GM20000 (cell line): ENCODE results near the gene LRMDA.

Experiments
- DNase-seq: peaks from one replicate; pipeline ENCODE4 v3.0.0; 2012; ENCODE audit warnings: low spot score
- TF ChIP-seq, protein P1 (sequence below): IDR thresholded peaks from 2 replicates; pipeline ENCODE4 v1.5.1; 2012; ENCODE audit warnings: mild to moderate bottlenecking, control low read depth; ENCODE audit errors: extremely low read depth, missing control alignments

The LRMDA gene

DNA sequence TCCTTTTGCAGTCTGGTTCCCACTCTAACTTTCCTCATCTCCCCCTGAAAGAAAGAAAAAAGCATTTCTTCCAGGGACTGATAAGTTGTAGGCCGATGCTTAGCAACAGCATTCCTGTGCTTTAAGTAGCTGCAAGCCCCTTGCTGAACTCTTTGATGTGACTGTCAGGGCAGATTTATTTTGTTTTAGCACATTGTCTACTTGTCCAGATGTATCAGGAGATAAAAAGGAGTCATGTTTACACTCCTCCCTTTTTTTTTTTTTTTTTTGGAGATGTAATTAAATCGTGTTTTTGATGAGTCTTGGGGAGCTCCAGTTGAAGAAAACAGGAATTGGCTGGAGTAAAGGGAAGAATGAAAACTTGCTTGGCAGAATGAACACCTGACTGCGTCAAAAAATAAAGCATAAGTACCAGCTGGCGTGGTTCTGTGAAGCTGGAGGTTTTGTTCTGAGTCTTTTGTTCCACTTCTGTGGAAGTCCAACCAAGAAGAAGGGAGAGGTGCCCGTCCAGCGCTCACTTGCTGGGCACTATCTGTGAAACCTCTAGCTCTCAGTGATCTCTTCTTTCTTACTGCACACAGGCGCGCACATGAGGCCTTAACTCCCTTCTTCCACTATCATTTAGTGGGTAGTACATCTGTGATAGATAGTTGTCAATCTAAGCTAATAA, 871.7 kb downstream of the LRMDA start:
- TF ChIP-seq, protein P1, sequence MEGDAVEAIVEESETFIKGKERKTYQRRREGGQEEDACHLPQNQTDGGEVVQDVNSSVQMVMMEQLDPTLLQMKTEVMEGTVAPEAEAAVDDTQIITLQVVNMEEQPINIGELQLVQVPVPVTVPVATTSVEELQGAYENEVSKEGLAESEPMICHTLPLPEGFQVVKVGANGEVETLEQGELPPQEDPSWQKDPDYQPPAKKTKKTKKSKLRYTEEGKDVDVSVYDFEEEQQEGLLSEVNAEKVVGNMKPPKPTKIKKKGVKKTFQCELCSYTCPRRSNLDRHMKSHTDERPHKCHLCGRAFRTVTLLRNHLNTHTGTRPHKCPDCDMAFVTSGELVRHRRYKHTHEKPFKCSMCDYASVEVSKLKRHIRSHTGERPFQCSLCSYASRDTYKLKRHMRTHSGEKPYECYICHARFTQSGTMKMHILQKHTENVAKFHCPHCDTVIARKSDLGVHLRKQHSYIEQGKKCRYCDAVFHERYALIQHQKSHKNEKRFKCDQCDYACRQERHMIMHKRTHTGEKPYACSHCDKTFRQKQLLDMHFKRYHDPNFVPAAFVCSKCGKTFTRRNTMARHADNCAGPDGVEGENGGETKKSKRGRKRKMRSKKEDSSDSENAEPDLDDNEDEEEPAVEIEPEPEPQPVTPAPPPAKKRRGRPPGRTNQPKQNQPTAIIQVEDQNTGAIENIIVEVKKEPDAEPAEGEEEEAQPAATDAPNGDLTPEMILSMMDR: no peak
- no peak for DNase-seq

DNA sequence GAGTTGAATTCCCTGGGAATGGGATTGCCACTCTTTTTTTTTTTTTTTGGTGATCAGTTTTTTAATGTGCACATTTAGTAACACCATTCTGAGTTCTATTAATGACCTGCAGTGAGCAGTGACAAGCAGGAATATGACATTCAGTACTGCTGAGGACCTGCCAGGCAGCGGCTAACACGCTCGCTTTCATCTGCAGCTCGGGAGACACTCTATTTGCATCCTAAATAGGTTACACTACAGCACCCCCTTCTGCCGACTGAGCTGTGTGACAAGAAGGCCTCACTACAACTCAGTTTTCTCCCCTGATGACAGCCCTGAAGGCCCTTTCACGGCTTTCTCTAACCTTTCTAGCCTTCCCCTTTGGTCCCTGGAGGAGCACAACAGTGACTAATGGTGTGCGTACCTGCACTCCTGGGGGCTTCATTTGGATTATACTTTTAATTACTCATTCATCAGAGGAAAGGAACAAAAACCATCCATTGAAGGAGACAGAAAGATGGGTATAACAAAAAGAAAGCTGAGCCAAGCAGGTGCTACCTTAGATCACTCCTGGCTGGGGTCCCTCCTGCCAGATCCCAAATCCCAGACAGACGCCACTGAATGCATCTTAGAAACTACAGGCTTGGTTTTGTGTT, 872.4 kb downstream of the LRMDA start:
- DNase-seq: peak; percentile 29
- TF ChIP-seq, protein P1: peak; percentile 24

- TF ChIP-seq, protein P1: no peak
- DNase-seq: no peak
These were observed 874.6 kb downstream of the LRMDA start for GRCh38 chr10:76305930-76306615.

- DNase-seq: no peak
- TF ChIP-seq, protein P1: no peak
These were observed 875.4 kb downstream of the LRMDA start for GRCh38 chr10:76306856-76307255.

DNA sequence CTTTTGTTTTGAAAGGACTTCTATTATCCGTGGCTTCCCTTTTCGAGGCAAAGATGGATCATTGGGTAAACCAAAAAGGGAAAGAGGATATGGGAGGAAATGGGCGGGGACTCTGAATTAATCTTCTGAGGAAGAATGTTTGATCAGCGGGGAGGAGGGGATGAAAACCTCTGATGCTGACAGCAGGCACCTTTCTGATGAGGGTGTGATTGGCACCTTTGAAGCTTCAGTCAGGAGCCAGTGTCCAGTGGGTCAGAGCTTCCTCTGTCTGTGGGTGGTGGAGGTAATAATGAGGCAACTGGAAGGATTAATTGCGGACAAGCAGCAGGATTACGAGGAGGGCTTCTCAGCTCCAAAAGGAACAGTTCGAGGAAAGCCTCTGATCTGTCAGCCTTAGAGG, 877.6 kb downstream of the LRMDA start:
- no peak for DNase-seq
- TF ChIP-seq, protein P1: no peak

DNA sequence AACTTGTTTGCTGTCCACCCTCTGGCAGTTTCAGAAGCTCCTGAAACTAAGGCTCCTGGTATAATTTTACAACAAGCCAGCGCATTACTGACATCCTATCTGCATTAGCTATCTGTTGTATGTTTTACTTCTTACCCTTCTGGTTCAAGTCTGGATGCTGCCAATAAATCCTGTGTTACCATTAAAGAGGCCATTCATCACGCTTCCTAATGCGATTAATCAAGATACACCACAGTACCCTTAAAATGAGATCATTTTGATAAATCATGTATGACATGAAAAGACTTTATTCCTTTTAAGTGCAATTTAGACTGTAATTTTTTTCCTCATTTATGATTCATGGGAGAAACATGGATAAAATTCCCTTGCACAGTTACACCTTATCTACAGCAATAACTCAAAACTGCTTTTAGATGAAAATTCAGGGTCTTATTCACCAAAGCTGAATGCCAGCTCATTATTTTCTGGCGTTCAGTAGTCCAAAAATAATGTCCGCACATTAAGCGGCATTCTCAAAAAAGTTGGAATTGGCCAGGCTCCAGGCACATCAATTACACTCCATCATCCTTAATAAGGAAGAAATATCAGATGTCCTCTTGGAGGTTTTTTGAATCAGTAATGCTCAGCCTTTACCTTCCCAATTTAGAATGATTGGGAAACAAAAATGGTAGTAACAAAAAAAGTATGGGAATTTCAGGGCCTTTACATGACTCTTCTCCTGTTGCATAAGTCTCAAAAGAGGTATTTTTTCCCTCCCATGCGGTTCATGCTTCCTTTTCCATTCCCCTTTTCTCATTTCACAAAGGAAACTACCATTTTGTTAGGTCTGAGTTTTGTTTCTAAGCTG, 878.5 kb downstream of the LRMDA start:
- TF ChIP-seq, protein P1: no peak
- DNase-seq: no peak
